ENCODE results near the gene GRK1. TPM values are rescaled to one million over a fixed set of nuclear protein-coding genes. Genes with fewer than 3 reads are reported as not detected.

Gene GRK1
- total and polyA plus RNA-seq, 2 of the 8 experiments (the other 6 are each of a cell fraction or from before 2014, with no cell fraction given), result 0.12 TPM; not detected in 1

- H3K4me3 ChIP-seq (ENCODE audit: extremely low read depth in 1 of 4, insufficient read depth in 2 of 4, low read depth in 3 of 4, low read length in 4 of 4), result no peak overlapping the region
- no peak overlapping the region for H2BK5ac ChIP-seq (ENCODE audit: low read depth, low read length)
- H3K79me1 ChIP-seq (ENCODE audit: low read depth, low read length), result no peaks in the 10 kb centered on the region; the same call in 1 of the 2 replicates
- no peak overlapping the region for H3K4ac ChIP-seq (replicated peaks; ENCODE audit: insufficient read length, low read depth, low read length)
- no peak overlapping the region for H3K27ac ChIP-seq (ENCODE audit: low read depth, low read length)
- no peak overlapping the region for H3K23ac ChIP-seq (ENCODE audit: insufficient read length)
- FAIRE-seq (no peak), DNase-seq (ENCODE audit: low read depth in 1 of 2, low spot score in 2 of 2) (no peak)
- no peak overlapping the region for H4K8ac ChIP-seq (ENCODE audit: extremely low read depth, insufficient read depth, low read length)
- H3K18ac ChIP-seq (ENCODE audit: extremely low read depth, low read length), result no peak overlapping the region
- CTCF ChIA-PET (ENCODE audit: partially characterized antibody), result no interaction called here
- H3K23me2 ChIP-seq (ENCODE audit: low read depth, low read length), result 0 out of 2 replicates have a peak, but pooled peaks cover 4% of the 10 kb centered on the region
- peaks cover 9 to 10% of the 10 kb centered on the region in 2 experiments; a peak in 3 of 4 replicates for H3K9me3 ChIP-seq (ENCODE audit: insufficient read depth in 2 of 2, low read depth in 1 of 2, low read length in 1 of 2)
- no peak overlapping the region for H4K5ac ChIP-seq (ENCODE audit: insufficient read length, low read depth, low read length)
- H3K79me2 ChIP-seq (ENCODE audit: control insufficient read depth in 1 of 2, insufficient read depth in 2 of 2, low read length in 2 of 2), result no peaks in the 10 kb centered on the region
- 0 out of 2 replicates have a peak overlapping the region, but pooled peaks have one; percentile 69 for H2BK12ac ChIP-seq (ENCODE audit: low read depth, low read length)
- no peaks in the 10 kb centered on the region; a peak in 1 of 8 replicates for H3K36me3 ChIP-seq (ENCODE audit: control insufficient read depth in 2 of 4, insufficient read depth in 4 of 4, low read length in 3 of 4)
- H3K14ac ChIP-seq (ENCODE audit: insufficient read length), result no peak overlapping the region
- no peak overlapping the region for H2BK20ac ChIP-seq (ENCODE audit: low read length)
- H4K91ac ChIP-seq (replicated peaks; ENCODE audit: insufficient read length, low read length), result no peak overlapping the region
- no peak overlapping the region for H3K4me2 ChIP-seq (ENCODE audit: insufficient read depth in 1 of 2, low read depth in 2 of 2, low read length in 2 of 2)
- H2BK15ac ChIP-seq (ENCODE audit: low read length), result peak overlapping the region; percentile 95; the same call in 1 of the 2 replicates
- H3K4me1 ChIP-seq (replicated peaks in 1 of 4; ENCODE audit: control insufficient read depth in 3 of 4, insufficient read depth in 4 of 4, low read length in 3 of 4), result 0 out of 7 replicates have a peak, but pooled peaks cover 0 to 2% (median 0%) of the 10 kb centered on the region in 4 experiments
- TF ChIP-seq CHD2 (IDR thresholded peaks at IDR 0.05; ENCODE audit: low read length), result no peak
- no peak for TF ChIP-seq SP4 (IDR thresholded peaks at IDR 0.05; ENCODE audit: low read length)
- TF ChIP-seq GABPA (IDR thresholded peaks at IDR 0.05; ENCODE audit: borderline replicate concordance, insufficient read depth, low read length), result no peak
- no peak for TF ChIP-seq ZNF274 (IDR thresholded peaks at IDR 0.05; ENCODE audit: borderline replicate concordance, extremely low read depth, low read length)
- TF ChIP-seq EGR1 (IDR thresholded peaks at IDR 0.05; ENCODE audit: borderline replicate concordance, low read depth, low read length), result no peak
- H4K20me1 ChIP-seq (replicated peaks in 1 of 2; ENCODE audit: control insufficient read depth in 1 of 2, insufficient read depth in 2 of 2, low read length in 2 of 2), result peaks cover 0 to 8% of the 10 kb centered on the region in 2 experiments
- H3K56ac ChIP-seq (replicated peaks; ENCODE audit: insufficient read length, low read depth, low read length), result no peak overlapping the region
- no peak overlapping the region for H2BK120ac ChIP-seq (replicated peaks; ENCODE audit: low read depth, low read length)
- H2AK5ac ChIP-seq (ENCODE audit: low read depth, low read length), result no peak overlapping the region
- POLR2A ChIA-PET (ENCODE audit: partially characterized antibody), result no interaction called here
- no peak overlapping the region for H2AFZ ChIP-seq (ENCODE audit: low read length)
- H3K9ac ChIP-seq (replicated peaks in 1 of 4; ENCODE audit: extremely low read depth in 1 of 4, low read depth in 3 of 4, low read length in 3 of 4), result no peak overlapping the region
- WGBS, 2 experiments (ENCODE audit: extremely low coverage in 1 of 2, insufficient coverage in 1 of 2, insufficient read length in 1 of 2, insufficient replicate concordance in 2 of 2, low coverage in 1 of 2, low lambda C conversion rate in 2 of 2, missing lambda C conversion rate in 1 of 2), result 86% methylated on average over 19 of the region's 19 CpGs; no CpG with 5 or more reads in 1 of the 2 experiments
- H3K27me3 ChIP-seq (replicated peaks in 1 of 4; ENCODE audit: control insufficient read depth in 3 of 4, extremely low read depth in 1 of 4, insufficient read depth in 3 of 4, low read length in 3 of 4), result 0 out of 7 replicates have a peak, but pooled peaks cover 0 to 2% (median 0%) of the 10 kb centered on the region in 4 experiments
These were observed 84.5 kb downstream of the GRK1 start for GRCh38 chr13:113751491-113751890.
